ACC112 (cell line): ENCODE data around the gene CHST8.
"Not testable (repeated sequence)": the region's sequence is repeated elsewhere in the genome, so short reads cannot be mapped to it uniquely, and the experiment has no call there.

Experiments used
- H2AFZ ChIP-seq: fragments of 200-600 bp; sonication (generic); one replicate; pipeline ENCODE4 v1.6.0; 2017; ENCODE audit warnings: antibody characterized with exemption, low read length; ENCODE audit not compliant: unreplicated experiment
- H3K27ac ChIP-seq: fragments of 200-600 bp; sonication (generic); 2 replicates; pipeline ENCODE4 v1.5.1; 2014; ENCODE audit warnings: low read depth, mild to moderate bottlenecking, antibody characterized with exemption, low read length, moderate library complexity
- H3K27me3 ChIP-seq: fragments of 200-600 bp; sonication (generic); 2 replicates; pipeline ENCODE4 v1.6.1; 2014; ENCODE audit warnings: mild to moderate bottlenecking, antibody characterized with exemption, low read length, moderate library complexity, mixed read lengths; ENCODE audit not compliant: insufficient read depth
- H3K36me3 ChIP-seq: fragments of 200-600 bp; sonication (generic); 2 replicates; pipeline ENCODE4 v1.6.1; 2016; ENCODE audit warnings: mild to moderate bottlenecking, antibody characterized with exemption, low read length, moderate library complexity, mixed read lengths; ENCODE audit not compliant: insufficient read depth
- H3K4me1 ChIP-seq: fragments of 200-600 bp; sonication (generic); one replicate; pipeline ENCODE4 v1.6.1; 2016; ENCODE audit warnings: low read length, mixed read lengths; ENCODE audit not compliant: insufficient read depth, unreplicated experiment, control insufficient read depth
- H3K4me3 ChIP-seq: fragments of 200-600 bp; sonication (generic); 2 replicates; pipeline ENCODE4 v1.5.1; 2014; ENCODE audit warnings: mild to moderate bottlenecking, low read depth, low read length
- H3K79me2 ChIP-seq: fragments of 200-600 bp; sonication (generic); one replicate; pipeline ENCODE4 v1.6.0; 2016; ENCODE audit warnings: low read length; ENCODE audit not compliant: control insufficient read depth, unreplicated experiment, insufficient read depth

The CHST8 gene

DNA sequence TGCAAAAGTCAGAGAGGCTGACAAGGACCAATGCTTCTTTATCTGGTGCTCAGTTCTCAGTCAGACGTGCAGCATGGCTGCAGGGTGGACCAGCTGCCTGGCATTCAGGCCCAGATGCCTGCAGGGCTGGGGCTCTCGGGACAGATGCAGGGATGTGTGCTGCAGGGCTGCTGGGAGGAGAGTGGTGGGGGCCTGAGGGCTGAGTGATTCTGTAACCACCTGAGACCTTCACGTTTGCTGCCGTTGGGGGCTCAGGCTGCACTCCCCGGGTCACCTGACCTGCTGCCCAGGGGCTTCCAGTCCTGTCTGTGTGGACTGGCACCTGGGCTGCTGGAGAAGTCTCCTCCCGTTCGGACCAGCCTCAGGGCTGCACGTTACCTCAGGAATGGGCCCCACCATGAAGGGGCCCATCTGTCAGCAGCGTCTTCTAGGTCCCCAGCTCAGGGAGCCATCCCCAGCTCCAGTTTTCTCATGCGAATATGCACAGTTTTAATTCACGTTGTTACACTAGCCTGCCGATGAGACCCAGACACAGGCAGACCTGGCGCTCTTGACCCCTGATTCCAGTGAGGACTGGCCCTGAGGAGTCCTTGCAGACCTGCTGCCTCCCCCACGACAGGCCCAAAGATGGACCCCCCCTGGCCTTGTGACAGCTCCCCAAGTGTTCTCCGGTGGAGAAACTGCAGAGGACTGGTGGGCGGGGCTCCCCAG, 191.8 kb downstream of the CHST8 start:
- no peaks in the 10 kb centered on the region for H3K27me3 ChIP-seq
- no peaks in the 10 kb centered on the region for H3K36me3 ChIP-seq
- no peak overlapping the region for H3K27ac ChIP-seq
- H3K4me1 ChIP-seq, result no peaks in the 10 kb centered on the region
- H3K79me2 ChIP-seq, result no peaks in the 10 kb centered on the region
- H2AFZ ChIP-seq, result no peak overlapping the region
- H3K4me3 ChIP-seq, result no peak overlapping the region

DNA sequence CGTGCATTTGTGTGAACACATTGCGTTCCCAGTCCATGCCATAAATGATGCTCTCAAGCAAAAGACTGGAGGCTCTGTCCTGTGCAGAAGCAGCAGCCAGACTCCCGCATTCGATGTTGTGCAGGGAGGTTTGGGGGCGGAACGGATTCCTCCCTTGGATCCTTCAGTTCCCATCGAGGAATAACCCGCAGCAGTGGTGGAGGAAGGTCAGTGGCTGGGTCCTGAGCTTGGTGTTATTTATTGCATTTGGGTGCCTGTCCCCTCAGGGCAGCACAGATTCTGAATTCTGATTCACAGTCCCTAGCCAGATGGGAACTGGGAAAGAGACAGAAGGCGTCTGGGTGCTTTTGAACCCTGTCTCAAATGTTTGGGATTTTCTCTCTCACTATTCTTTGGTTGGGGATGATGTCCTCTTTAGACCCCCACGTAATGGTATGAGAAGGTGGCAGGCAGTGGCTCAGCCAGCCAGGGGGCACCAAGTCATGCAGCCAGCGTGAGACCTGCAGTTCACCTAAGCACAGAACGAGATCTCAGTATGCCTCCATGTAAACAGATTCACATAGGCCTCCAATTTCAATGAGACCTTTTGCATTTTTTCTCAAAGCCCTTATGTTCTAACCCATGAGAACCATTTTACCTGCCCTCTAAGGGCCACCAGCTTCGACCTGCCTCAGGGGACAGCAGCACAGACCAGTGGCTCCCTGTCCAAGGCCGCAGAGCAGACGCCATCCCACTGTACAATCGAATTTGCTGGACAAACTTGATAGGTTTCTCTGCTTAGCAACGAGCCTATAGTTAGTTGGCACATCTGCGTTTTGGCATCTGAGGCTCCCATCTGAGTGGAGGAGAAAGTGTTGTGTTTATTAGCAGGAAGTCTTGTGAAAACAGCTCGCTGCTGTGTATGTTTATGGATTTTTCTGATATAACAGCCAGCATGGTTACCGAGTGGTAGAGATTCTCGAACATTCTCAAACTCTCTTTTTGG, 192.7 kb downstream of the CHST8 start:
- Histone ChIP-seq H2AFZ (no peak overlapping the region), H3K27me3 (no peaks in the 10 kb centered on the region), H3K4me3 (no peak overlapping the region), H3K79me2 (no peaks in the 10 kb centered on the region), H3K27ac (no peak overlapping the region), H3K4me1 (peaks cover 2% of the 10 kb centered on the region), H3K36me3 (no peaks in the 10 kb centered on the region)

DNA sequence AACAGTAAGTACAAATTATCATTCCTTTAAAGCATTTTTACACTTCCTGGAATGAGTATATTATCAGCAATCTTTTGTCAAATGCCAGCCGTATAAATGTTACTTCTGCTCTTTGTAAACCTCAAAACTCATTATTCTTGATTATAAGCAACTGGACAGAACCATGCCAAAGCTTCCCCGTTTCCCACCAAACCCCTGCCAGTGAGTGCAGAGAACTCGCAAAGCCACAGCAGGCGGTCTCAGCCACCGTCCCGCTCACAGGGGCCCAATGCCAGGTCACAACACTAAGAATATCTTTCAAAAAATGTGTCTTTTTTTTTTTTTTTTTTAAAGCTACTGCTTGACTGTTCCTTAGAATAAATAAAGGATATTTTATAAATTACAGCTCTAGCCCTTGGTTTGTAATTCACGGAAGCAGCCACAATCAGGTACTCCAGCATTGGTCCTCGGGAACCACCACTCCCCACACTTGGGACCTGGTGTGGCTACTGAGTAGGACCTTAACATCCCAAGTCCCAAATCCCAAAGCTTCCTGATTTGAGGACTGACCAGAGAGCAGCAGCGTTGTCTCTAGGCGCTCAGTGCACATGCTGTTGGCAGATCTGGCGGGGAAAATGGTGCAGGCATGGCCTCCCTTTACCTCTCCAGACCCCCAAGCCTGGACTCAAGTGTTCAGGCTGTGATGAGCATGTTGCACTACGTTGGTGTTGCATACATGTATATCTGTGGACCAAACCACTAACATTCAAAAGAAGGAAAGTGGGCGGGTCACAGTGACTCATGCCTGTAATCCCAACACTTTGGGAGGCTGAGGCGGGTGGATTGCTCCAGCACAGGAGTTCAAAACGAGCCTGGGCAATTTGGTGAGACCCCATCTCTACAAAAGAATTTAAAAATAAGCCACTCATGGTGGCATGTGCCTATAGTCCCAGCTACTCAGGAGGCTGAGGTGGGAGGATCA, 193.9 kb downstream of the CHST8 start:
- Histone ChIP-seq H3K27ac (no peak overlapping the region), H3K79me2 (no peaks in the 10 kb centered on the region), H3K4me1 (peaks cover 13% of the 10 kb centered on the region), H3K27me3 (no peaks in the 10 kb centered on the region), H3K36me3 (no peaks in the 10 kb centered on the region), H2AFZ (no peak overlapping the region), H3K4me3 (no peak overlapping the region)

DNA sequence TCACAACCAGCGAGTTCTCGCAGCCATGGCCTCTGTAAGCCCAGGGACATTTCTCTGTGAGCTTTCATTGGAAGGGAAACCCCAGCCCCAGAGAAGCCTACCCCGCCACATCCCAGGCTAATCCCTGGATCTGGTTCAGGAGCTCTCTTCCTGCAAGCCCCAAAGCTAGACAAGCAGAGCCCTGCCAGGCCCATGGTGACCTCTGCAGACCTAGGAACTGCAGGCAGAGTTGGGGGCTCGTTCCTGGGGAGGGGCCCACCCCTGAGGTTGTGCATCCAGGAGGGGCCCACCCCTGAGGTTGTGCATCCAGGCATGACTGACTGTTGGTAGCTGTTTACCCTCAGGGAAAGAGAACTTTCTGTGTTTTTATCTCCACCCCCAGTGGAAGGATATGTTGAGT, 196.7 kb downstream of the CHST8 start:
- Histone ChIP-seq H3K36me3 (no peaks in the 10 kb centered on the region), H3K4me3 (no peak overlapping the region), H3K27me3 (no peaks in the 10 kb centered on the region), H3K79me2 (no peaks in the 10 kb centered on the region), H3K4me1 (peaks cover 21% of the 10 kb centered on the region), H3K27ac (no peak overlapping the region), H2AFZ (no peak overlapping the region)

DNA sequence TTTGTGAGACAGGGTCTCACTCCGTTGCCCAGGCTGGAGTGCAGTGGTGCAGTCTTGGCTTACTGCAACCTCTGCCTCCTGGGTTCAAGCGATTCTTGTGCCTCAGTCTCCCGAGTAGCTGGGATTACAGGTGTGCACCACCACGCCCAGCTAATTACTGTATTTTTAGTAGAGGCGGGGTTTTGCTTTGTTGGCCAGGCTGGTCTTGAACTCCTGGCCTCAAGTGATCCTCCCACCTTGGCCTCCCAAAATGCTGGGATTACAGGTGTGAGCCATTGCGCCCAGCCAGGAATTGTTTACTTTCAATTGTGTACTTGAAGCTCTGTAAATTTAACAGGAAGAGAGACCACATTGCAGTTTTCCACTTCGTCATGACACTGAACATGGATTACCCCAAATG, 197.3 kb downstream of the CHST8 start:
- H3K4me3 ChIP-seq, H2AFZ ChIP-seq, H3K79me2 ChIP-seq, H3K27ac ChIP-seq, H3K27me3 ChIP-seq, H3K36me3 ChIP-seq: not testable (repeated sequence)
- peaks cover 21% of the 10 kb centered on the region for H3K4me1 ChIP-seq

DNA sequence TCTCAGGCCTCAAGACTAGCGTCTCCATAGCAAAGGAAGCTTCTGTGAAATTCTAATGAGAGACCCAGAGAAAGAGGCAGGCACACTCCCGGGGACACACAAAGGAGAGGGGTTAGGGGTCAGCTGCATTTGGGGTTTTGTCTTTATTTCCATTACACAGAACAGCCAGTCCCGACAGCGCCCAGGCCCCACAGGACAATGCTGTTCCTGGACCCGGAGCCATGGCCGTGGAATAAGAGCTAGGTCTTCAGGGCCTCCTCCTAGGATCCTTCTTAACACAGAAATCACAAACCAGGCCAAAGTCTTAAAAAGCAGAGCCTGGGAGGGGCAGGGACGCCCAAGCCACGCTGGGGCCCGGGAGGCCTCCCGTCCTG, 197.7 kb downstream of the CHST8 start:
- Histone ChIP-seq H3K27me3 (no peaks in the 10 kb centered on the region), H2AFZ (peak overlapping the region; percentile 89), H3K36me3 (no peaks in the 10 kb centered on the region), H3K4me1 (peaks cover 21% of the 10 kb centered on the region), H3K27ac (no peak overlapping the region; the same call in 1 of the 2 replicates), H3K79me2 (no peaks in the 10 kb centered on the region), H3K4me3 (peak overlapping the region; percentile 73)

DNA sequence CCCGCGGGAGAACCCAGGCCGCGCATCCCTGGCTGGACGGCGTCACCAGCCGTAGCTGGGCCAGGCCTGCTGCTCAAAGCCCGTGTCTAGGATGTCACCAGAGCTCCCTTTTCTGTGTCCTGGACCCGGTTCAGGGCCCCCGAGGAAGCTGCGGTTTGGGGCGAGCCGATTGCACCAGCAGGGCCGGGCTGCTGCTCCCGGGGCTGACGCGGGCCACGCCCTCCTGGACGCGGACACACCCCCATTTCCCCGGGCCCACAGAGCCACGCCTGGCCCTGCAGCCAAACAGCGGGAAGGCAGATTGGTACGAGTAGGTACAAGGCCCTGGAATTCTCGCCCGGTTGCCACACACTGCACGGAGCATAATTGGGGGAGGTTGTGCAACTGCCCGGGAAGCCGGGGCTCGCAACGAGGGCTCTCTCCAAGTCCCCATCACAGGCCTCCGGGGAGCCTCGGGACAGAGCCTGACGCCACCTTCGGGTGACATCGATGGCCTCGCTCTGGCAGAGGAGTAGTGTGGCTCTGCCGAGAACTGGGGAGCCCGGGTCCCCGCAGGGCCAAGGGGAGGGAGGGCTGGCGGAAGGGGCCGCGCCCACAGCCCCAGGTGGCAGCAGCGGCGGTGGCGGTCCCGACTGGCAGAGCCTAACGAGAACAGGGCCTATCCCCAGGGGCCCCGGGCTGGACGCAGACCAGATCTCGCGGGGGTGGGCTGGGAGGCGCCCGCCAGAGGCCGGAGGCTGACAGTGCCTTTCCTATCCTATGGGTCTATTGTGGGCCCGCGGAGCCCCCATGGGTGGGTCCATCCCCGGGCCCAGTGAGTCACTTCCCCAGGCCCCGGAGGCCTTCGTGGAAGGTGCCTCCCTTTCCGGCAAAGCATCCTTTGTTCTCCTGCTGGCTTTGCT, 198.4 kb downstream of the CHST8 start:
- H3K27ac ChIP-seq, result peak overlapping the region; percentile 37
- H3K4me1 ChIP-seq, result peaks cover 21% of the 10 kb centered on the region
- no peaks in the 10 kb centered on the region for H3K79me2 ChIP-seq
- no peaks in the 10 kb centered on the region for H3K36me3 ChIP-seq
- H2AFZ ChIP-seq, result peak overlapping the region; percentile 89
- peak overlapping the region; percentile 73 for H3K4me3 ChIP-seq
- no peaks in the 10 kb centered on the region for H3K27me3 ChIP-seq

DNA sequence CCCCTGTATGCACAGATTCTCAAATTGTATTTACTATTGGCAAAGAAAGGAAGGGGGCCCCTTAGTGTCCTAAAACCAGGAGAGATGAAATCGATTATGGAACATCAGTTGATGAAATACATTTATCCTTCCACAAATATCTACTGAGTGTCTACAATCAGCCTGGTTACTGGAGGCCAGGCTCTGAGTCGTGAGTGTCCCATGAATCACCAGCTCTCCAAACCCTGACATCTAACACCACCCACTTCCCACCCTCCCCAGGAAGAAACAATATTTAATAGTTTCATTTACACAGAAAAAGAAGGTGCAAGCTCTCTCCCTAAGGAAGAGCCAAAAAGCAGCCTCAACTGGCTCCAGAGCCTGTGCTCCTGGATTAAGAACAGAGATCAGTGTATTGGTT, 200.1 kb downstream of the CHST8 start:
- no peak overlapping the region for H2AFZ ChIP-seq
- H3K36me3 ChIP-seq, result no peaks in the 10 kb centered on the region
- H3K79me2 ChIP-seq, result no peaks in the 10 kb centered on the region
- H3K4me3 ChIP-seq, result no peak overlapping the region
- no peak overlapping the region for H3K27ac ChIP-seq
- no peaks in the 10 kb centered on the region for H3K27me3 ChIP-seq
- H3K4me1 ChIP-seq, result peaks cover 21% of the 10 kb centered on the region
